Endothelial cell of umbilical vein (primary cell): ENCODE data around the gene CNTN1. TPM values are rescaled to one million over a fixed set of nuclear protein-coding genes. Genes with fewer than 3 reads are reported as not detected.

Source experiments
- BruUV-seq: library from RNA; stranded (reverse); fragments of 400-500 nt; replicated peaks from 2 replicates; lab custom pipeline; 2021; lab: Mats Ljungman, UMichigan
- CTCF ChIA-PET: fragments of 300-600, 350-600 bp; sonication (Branson Sonifier 250); formaldehyde crosslinking; loops from one replicate; lab custom pipeline; 2021; ENCODE audit warnings: antibody characterized with exemption, inconsistent platforms; lab: Charles Lee
- POLR2A ChIA-PET: fragments of 300-600, 350-600 bp; sonication (Branson Sonifier 250); formaldehyde crosslinking; loops from one replicate; lab custom pipeline; 2021; ENCODE audit warnings: antibody characterized with exemption, inconsistent platforms; lab: Charles Lee
- DNase-seq: peaks from one replicate; pipeline ENCODE4 v3.0.0-alpha.2; 2011; ENCODE audit warnings: low read depth, low spot score
- FAIRE-seq: peaks from 2 replicates; lab custom pipeline; 2011; peaks lifted over from hg19 to GRCh38; lab: Jason Lieb, UNC
- H2AFZ ChIP-seq: 2 replicates; pipeline ENCODE4 v1.6.0; 2012; ENCODE audit warnings: low read depth, low read length, control low read depth, inconsistent platforms
- H3K27ac ChIP-seq: 2 replicates; pipeline ENCODE4 v1.5.1; 2011; ENCODE audit warnings: low read depth, mild to moderate bottlenecking, control low read depth, low read length, moderate library complexity; ENCODE audit not compliant: insufficient read depth
- H3K27me3 ChIP-seq, 2 experiments: 2 replicates each; pipeline versions ENCODE4 v1.6.0 to v1.6.1; 2011; ENCODE audit warnings: low read length in 2 of 2, mixed read lengths in 1 of 2; ENCODE audit not compliant: control insufficient read depth in 2 of 2, insufficient read depth in 2 of 2
- H3K36me3 ChIP-seq, 2 experiments: 2 replicates in 1 of 2; 3 replicates in 1 of 2; pipeline ENCODE4 v1.5.1; 2011; ENCODE audit warnings: low read length in 2 of 2, mild to moderate bottlenecking in 1 of 2, moderate library complexity in 1 of 2; ENCODE audit not compliant: control insufficient read depth in 2 of 2, insufficient read depth in 2 of 2; ENCODE audit errors: extremely low read depth in 1 of 2
- H3K4me1 ChIP-seq: 3 replicates; pipeline ENCODE4 v1.5.1; 2011; ENCODE audit warnings: mild to moderate bottlenecking, low read length; ENCODE audit not compliant: control insufficient read depth, insufficient read depth; ENCODE audit errors: extremely low read depth
- H3K4me2 ChIP-seq: 2 replicates; pipeline ENCODE4 v1.6.1; 2011; ENCODE audit warnings: low read length, control low read depth, mixed read lengths; ENCODE audit not compliant: insufficient read depth
- H3K4me3 ChIP-seq, 3 experiments: fragments of 200-600 bp in 1 of 3; sonication (generic), shearing (Covaris generic) in 1 of 3; replicated peaks in 1 of 3; 2 replicates each; pipeline ENCODE4 v1.5.1; 2011 to 2016; ENCODE audit warnings: control low read depth in 3 of 3, low read length in 3 of 3, mild to moderate bottlenecking in 2 of 3, inconsistent platforms in 1 of 3, low read depth in 1 of 3, moderate library complexity in 1 of 3; ENCODE audit not compliant: insufficient read depth in 1 of 3
- H3K79me2 ChIP-seq: 2 replicates; pipeline ENCODE4 v1.6.0; 2012; ENCODE audit warnings: low read length, inconsistent platforms; ENCODE audit not compliant: control insufficient read depth, insufficient read depth
- H3K9ac ChIP-seq: replicated peaks from 2 replicates; pipeline ENCODE3; 2011; ENCODE audit warnings: low read length, control low read depth; ENCODE audit not compliant: insufficient read depth; ENCODE audit errors: extremely low read depth
- H3K9me1 ChIP-seq: replicated peaks from 3 replicates; pipeline ENCODE4 v1.6.0; 2011; ENCODE audit warnings: mild to moderate bottlenecking, low read length; ENCODE audit not compliant: control insufficient read depth, insufficient read depth; ENCODE audit errors: extremely low read depth
- H3K9me3 ChIP-seq: replicated peaks from 2 replicates; pipeline ENCODE4 v1.5.1; 2012; ENCODE audit warnings: low read length, inconsistent platforms; ENCODE audit not compliant: control insufficient read depth, insufficient read depth
- H4K20me1 ChIP-seq: replicated peaks from 2 replicates; pipeline ENCODE3; 2011; ENCODE audit warnings: mild to moderate bottlenecking, low read length; ENCODE audit not compliant: control insufficient read depth, insufficient read depth; ENCODE audit errors: extremely low read depth
- CTCF ChIP-seq, 2 donors: IDR thresholded peaks; 1 replicate in 1 of 2; 2 replicates in 1 of 2; pipeline ENCODE4 v1.5.1; 2011; ENCODE audit warnings: low read length in 2 of 2, mild to moderate bottlenecking in 2 of 2, moderate library complexity in 2 of 2, control low read depth in 1 of 2, inconsistent platforms in 1 of 2, low read depth in 1 of 2; ENCODE audit not compliant: insufficient read depth in 1 of 2; ENCODE audit errors: extremely low read depth in 1 of 2
- EZH2 ChIP-seq: IDR thresholded peaks from 2 replicates; pipeline ENCODE4 v1.6.1; 2012; ENCODE audit warnings: borderline replicate concordance, low read depth, mild to moderate bottlenecking, moderate library complexity, low read length, inconsistent platforms; ENCODE audit not compliant: severe bottlenecking
- FOS ChIP-seq: IDR thresholded peaks from 2 replicates; pipeline ENCODE4 v1.6.1; 2011; ENCODE audit warnings: mild to moderate bottlenecking, low read length, moderate library complexity, borderline replicate concordance; ENCODE audit not compliant: insufficient read depth
- GATA2 ChIP-seq: IDR thresholded peaks from 2 replicates; pipeline ENCODE4 v1.7.0; 2011; ENCODE audit warnings: low read depth, mild to moderate bottlenecking, moderate library complexity, mixed read lengths, low read length; ENCODE audit not compliant: insufficient read length, insufficient read depth
- JUN ChIP-seq: IDR thresholded peaks from 2 replicates; pipeline ENCODE4 v1.6.1; 2011; ENCODE audit warnings: borderline replicate concordance, low read depth; ENCODE audit not compliant: insufficient read length, insufficient read depth
- MAX ChIP-seq: IDR thresholded peaks from 2 replicates; pipeline ENCODE4 v1.6.1; 2011; ENCODE audit not compliant: insufficient read depth, insufficient read length
- MYC ChIP-seq: IDR thresholded peaks from one replicate; pipeline ENCODE4 v1.6.1; 2011; ENCODE audit warnings: mild to moderate bottlenecking, low read depth, low read length
- POLR2A ChIP-seq: IDR thresholded peaks from 2 replicates; pipeline ENCODE4 v1.6.1; 2012; ENCODE audit warnings: low read depth, mild to moderate bottlenecking, control low read depth, low read length
- POLR2AphosphoS5 ChIP-seq: IDR thresholded peaks from 2 replicates; pipeline ENCODE4 v1.6.1; 2012; ENCODE audit warnings: low read depth, mild to moderate bottlenecking, control low read depth, low read length, moderate library complexity; ENCODE audit not compliant: insufficient read depth
- dilution Hi-C: fragments of 300-500 bp; cut with MboI; formaldehyde crosslinking; loops from one replicate; pipeline ENCODE4 v1.15.0; 2019; ENCODE audit warnings: low sequenced_read_pairs; ENCODE audit not compliant: extremely low pct_ligation_motif_present
- intact Hi-C: fragments of 100-400 bp; cut with micrococcal nuclease; formaldehyde crosslinking; loops from one replicate; pipeline ENCODE4 v1.10.0; 2022
- polyA plus RNA-seq, 4 experiments: library from polyadenylated mRNA; depleted of rRNA in 3 of 4; stranded (reverse) in 3 of 4; unstranded in 1 of 4; fragments of >200 nt; gene quantifications; 2 replicates each; pipeline versions ENCODE4 v1.2.1 to v1.2.3, GENCODE V29; 2011 to 2012; ENCODE audit warnings: missing spikeins in 1 of 4
- total RNA-seq: library from RNA; stranded (reverse); gene quantifications from 2 replicates; pipeline ENCODE4 v1.2.3, GENCODE V29; 2021

Gene CNTN1
- total and polyA plus RNA-seq, 2 donors (not counting 3 experiments of a cell fraction or from before 2014, with no cell fraction given), result 0.07 TPM; not detected in 1

GRCh38 chr12:40697566-40698259, 5.5 kb downstream of the CNTN1 start:
- H3K27ac ChIP-seq, result no peak overlapping the region
- H3K4me3 ChIP-seq, result no peak overlapping the region
- dilution Hi-C loops (no loop called here), intact Hi-C loops (no loop called here)
- POLR2A ChIA-PET, result no interaction called here
- DNase-seq (no peak), FAIRE-seq (no peak)
- H3K79me2 ChIP-seq, result no peaks in the 10 kb centered on the region
- H3K9ac ChIP-seq, result no peak overlapping the region
- no TSS peak for BruUV-seq
- H3K27me3 ChIP-seq, result peaks cover 9 to 18% of the 10 kb centered on the region in 2 experiments
- H4K20me1 ChIP-seq, result no peaks in the 10 kb centered on the region
- H2AFZ ChIP-seq, result no peak overlapping the region
- H3K9me3 ChIP-seq, result no peaks in the 10 kb centered on the region
- H3K4me2 ChIP-seq, result no peak overlapping the region
- no peak for TF ChIP-seq EZH2
- TF ChIP-seq JUN, result no peak
- no peak for TF ChIP-seq POLR2AphosphoS5
- TF ChIP-seq MYC, result no peak
- no peak for TF ChIP-seq CTCF (IDR thresholded peaks at IDR 0.05; ENCODE audit: extremely low read depth in 1 of 2, insufficient read depth in 1 of 2, low read depth in 1 of 2, low read length in 2 of 2)
- no peak for TF ChIP-seq POLR2A
- no peak for TF ChIP-seq GATA2
- no peak for TF ChIP-seq FOS
- TF ChIP-seq MAX, result no peak
- H3K9me1 ChIP-seq, result no peaks in the 10 kb centered on the region
- CTCF ChIA-PET, result interaction anchor here (0.6 kb wide), 1 partner anchor 1358 kb away, joined by 4 read pairs; no protein-coding TSS in a partner anchor
- H3K4me1 ChIP-seq, result no peaks in the 10 kb centered on the region
- no peaks in the 10 kb centered on the region for H3K36me3 ChIP-seq
